Left lung (tissue), 10 donors: Measurements from ENCODE around the gene ALK. TPM values are rescaled to one million over a fixed set of nuclear protein-coding genes. Genes with fewer than 3 reads are reported as not detected.

Experiments
- ATAC-seq: fragments of 200-7000 bp; cut with Tn5 transposase; one replicate; pipeline ENCODE4 v1.9.1; 2020; ENCODE audit warnings: moderate library complexity
- DNase-seq, 4 donors: peaks; one replicate each; pipeline ENCODE4 v3.0.0-alpha.2; 2013 to 2020
- H3K27ac ChIP-seq, 2 donors: fragments of 200-600 bp; sonication (generic) in 1 of 2; one replicate each; pipeline versions ENCODE4 v1.5.0 to v1.8.0; 2020 to 2021
- H3K27me3 ChIP-seq, 2 donors: fragments of 200-600 bp; sonication (generic) in 1 of 2; one replicate each; pipeline versions ENCODE4 v1.5.0 to v1.8.0; 2020 to 2021
- H3K36me3 ChIP-seq, 2 donors: fragments of 200-600 bp; sonication (generic) in 1 of 2; one replicate each; pipeline versions ENCODE4 v1.5.0 to v1.8.0; 2020 to 2021
- H3K4me1 ChIP-seq, 2 donors: fragments of 200-600 bp; one replicate each; pipeline ENCODE4 v1.8.0; 2021
- H3K4me3 ChIP-seq, 2 donors: fragments of 200-600 bp; sonication (generic) in 1 of 2; one replicate each; pipeline versions ENCODE4 v1.5.0 to v1.8.0; 2020 to 2021; ENCODE audit warnings: mild to moderate bottlenecking in 1 of 2
- H3K9me3 ChIP-seq, 2 donors: fragments of 200-600 bp; sonication (generic) in 1 of 2; one replicate each; pipeline versions ENCODE4 v1.5.0 to v1.8.0; 2020 to 2021
- intact Hi-C, 2 donors: fragments of 100-400 bp; cut with DNase I; formaldehyde crosslinking; loops; one replicate each; pipeline versions ENCODE4 v1.11.2 to v1.14.2; 2022
- polyA plus RNA-seq, 6 donors: library from polyadenylated mRNA; unstranded; fragments of 120-200 nt; gene quantifications; one replicate each; pipeline ENCODE4 v1.2.1, GENCODE V29; 2013; ENCODE audit not compliant: insufficient read length in 6 of 6
- total RNA-seq, 2 donors: library from RNA; stranded (reverse); fragmentation: NEBNext Ultra II Directional; extraction: Animal tissue kit (Norgen Biotek cat#: 25700); gene quantifications; one replicate each; pipeline ENCODE4 v1.2.1, GENCODE V29; 2021
- TF ChIP-seq, protein P1 (sequence below), 2 donors: fragments of 200-600 bp; sonication (generic) in 1 of 2; IDR thresholded peaks; one replicate each; pipeline versions ENCODE4 v1.5.0 to v1.8.0; 2021; ENCODE audit warnings: antibody characterized with exemption in 2 of 2
- donor health status: DM: no; HTN: yes; CAD: no.
- donor health status: DM: no; HTN: no; CAD: no.

The ALK gene
- total and polyA plus RNA-seq, 8 donors, result 0.06 to 0.70 (median 0.12) TPM; not detected in 2

DNA sequence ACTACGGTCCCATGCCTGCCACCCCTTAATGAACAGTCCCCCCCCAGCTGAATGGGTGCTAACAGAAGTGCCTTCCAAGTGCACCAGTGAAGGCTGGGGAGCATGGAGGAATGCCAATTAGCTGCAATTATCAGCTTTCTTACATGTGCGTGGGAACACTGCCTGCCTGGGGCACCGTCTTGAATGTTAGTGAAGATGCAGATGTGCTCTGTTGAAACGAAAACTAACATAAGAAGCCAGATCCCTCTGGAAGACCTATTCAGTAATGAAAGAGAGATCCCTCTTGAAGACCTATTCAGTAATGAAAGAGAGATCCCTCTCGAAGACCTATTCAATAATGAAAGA, 651.6 kb downstream of the ALK start:
- ATAC-seq (no peak), DNase-seq (no peak)
- Histone ChIP-seq H3K36me3 (no peaks in the 10 kb centered on the region), H3K27me3 (no peaks in the 10 kb centered on the region), H3K9me3 (no peaks in the 10 kb centered on the region), H3K4me3 (no peak overlapping the region), H3K4me1 (no peaks in the 10 kb centered on the region), H3K27ac (no peak overlapping the region)
- TF ChIP-seq, protein P1, sequence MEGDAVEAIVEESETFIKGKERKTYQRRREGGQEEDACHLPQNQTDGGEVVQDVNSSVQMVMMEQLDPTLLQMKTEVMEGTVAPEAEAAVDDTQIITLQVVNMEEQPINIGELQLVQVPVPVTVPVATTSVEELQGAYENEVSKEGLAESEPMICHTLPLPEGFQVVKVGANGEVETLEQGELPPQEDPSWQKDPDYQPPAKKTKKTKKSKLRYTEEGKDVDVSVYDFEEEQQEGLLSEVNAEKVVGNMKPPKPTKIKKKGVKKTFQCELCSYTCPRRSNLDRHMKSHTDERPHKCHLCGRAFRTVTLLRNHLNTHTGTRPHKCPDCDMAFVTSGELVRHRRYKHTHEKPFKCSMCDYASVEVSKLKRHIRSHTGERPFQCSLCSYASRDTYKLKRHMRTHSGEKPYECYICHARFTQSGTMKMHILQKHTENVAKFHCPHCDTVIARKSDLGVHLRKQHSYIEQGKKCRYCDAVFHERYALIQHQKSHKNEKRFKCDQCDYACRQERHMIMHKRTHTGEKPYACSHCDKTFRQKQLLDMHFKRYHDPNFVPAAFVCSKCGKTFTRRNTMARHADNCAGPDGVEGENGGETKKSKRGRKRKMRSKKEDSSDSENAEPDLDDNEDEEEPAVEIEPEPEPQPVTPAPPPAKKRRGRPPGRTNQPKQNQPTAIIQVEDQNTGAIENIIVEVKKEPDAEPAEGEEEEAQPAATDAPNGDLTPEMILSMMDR (IDR thresholded peaks at IDR 0.05), result no peak
- intact Hi-C loops, result no loop called here

DNA sequence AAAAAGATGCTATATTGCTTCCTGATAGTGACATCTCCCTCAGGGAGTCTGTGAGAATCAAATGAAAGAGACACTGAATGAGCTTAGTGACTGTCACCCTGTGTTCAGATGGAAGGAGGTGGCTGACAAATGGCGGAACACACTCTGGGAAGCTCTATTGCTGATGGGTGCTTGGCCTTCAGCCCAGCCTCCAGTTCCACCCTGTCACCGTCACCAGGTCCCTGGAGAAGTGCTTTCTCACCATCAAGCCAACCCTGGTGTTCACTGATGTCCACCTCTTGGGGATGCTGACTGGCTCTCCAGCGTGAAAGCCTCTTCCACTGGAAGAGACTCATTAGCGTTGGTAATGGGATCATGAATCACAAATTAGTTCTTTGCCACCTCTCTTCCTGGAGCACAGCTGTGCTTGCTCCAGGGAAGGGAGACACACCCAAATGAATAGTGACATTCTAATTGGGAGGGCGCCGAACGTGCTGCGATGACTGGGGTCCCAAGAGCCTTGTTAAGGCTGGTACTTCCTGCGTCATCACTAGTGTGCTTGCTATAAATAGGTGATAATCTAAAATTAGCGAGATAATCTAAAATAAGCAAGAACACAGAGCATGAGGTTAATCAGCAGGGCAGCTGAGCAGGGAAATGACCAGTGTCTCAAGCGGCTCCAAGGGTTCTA, 652.2 kb downstream of the ALK start:
- H3K4me3 ChIP-seq, result no peak overlapping the region
- no peak for ATAC-seq
- H3K9me3 ChIP-seq, result no peaks in the 10 kb centered on the region
- DNase-seq, result no peak
- no peaks in the 10 kb centered on the region for H3K27me3 ChIP-seq
- TF ChIP-seq, protein P1 (IDR thresholded peaks at IDR 0.05), result no peak
- H3K36me3 ChIP-seq, result no peaks in the 10 kb centered on the region
- H3K27ac ChIP-seq, result no peak overlapping the region
- intact Hi-C loops, result no loop called here
- H3K4me1 ChIP-seq, result no peaks in the 10 kb centered on the region

DNA sequence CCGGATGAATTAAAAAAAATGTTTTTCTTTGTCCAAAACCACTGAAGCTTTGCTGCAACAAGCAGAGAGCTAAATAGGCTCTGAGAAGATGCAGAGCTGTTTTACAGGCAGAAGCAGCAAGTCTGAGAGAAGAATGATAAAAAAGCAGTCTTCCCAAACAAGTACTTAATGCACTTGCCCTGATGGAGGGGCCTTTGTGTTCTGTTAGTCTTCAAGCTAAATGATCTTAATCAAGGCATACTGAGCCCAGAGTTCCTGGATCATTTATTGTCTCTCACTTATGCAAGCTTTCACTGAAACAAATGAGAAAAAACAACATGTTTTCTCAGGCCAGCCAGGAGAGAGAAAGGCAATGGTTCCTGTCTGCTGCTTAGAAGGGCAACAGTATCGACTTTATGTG, 653.7 kb downstream of the ALK start:
- TF ChIP-seq, protein P1 (IDR thresholded peaks at IDR 0.05), result no peak
- DNase-seq, result no peak
- Histone ChIP-seq H3K4me3 (no peak overlapping the region), H3K27ac (no peak overlapping the region), H3K4me1 (no peaks in the 10 kb centered on the region), H3K9me3 (no peaks in the 10 kb centered on the region), H3K27me3 (peaks cover 0 to 3% of the 10 kb centered on the region in 2 donors), H3K36me3 (no peaks in the 10 kb centered on the region)
- ATAC-seq, result no peak
- intact Hi-C loops, result no loop called here

DNA sequence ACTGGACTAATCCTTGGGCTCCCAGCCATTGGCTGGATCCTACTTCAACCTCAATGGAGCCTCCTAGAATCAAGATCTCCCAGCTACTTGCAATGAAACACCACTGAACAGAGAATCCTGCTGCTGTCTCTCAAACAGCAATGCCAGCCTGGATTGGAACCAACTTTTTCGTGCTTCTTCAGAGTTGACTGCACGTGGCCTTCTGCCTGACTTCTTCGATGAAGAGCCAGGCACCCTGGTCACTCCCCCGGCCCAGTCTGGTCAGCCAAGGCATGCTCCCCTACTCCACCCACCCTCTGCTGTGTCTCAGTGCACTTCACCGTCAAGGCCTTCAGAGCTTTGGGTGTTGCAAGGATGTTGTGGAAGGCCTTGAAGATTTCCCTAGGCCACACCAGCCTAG, 657.5 kb downstream of the ALK start:
- H3K9me3 ChIP-seq, result no peaks in the 10 kb centered on the region
- no peak overlapping the region for H3K4me3 ChIP-seq
- peaks cover 0 to 14% of the 10 kb centered on the region in 2 donors for H3K27me3 ChIP-seq
- H3K4me1 ChIP-seq, result no peaks in the 10 kb centered on the region
- TF ChIP-seq, protein P1 (IDR thresholded peaks at IDR 0.05), result no peak
- DNase-seq (no peak), ATAC-seq (no peak)
- H3K36me3 ChIP-seq, result no peaks in the 10 kb centered on the region
- intact Hi-C loops, result no loop called here
- H3K27ac ChIP-seq, result no peak overlapping the region

DNA sequence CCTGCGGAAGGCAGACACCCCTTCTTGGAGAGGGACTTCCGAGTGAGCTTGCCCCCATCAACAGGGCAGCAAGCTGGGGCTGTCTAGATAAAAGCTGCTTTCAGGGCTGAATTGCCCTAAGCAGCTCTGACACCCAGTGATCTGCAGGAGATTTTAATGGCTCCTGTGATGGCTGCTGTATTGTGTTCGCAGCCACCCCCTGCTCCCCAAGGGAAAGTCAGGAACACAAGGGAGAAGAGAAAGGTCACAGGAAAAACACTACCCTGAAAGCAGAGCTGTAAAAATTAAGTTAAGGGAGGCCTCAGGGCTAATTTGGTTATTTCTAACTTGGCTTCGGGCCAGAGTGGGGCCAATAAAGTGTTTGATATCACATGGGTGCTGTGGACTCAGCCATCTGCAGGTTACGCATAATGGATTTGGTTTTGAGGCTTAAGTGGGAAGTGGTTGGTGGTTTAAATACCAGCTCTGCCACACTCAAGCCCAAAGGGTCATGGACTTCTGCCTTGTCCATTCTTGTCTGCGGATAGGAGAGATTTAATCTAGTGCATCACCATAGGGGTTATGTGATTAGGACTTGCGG, 658.6 kb downstream of the ALK start:
- ATAC-seq (no peak), DNase-seq (no peak)
- intact Hi-C loops, result no loop called here
- TF ChIP-seq, protein P1 (IDR thresholded peaks at IDR 0.05), result no peak
- Histone ChIP-seq H3K27me3 (peaks cover 0 to 18% of the 10 kb centered on the region in 2 donors), H3K27ac (no peak overlapping the region), H3K4me3 (no peak overlapping the region), H3K9me3 (no peaks in the 10 kb centered on the region), H3K4me1 (no peaks in the 10 kb centered on the region), H3K36me3 (no peaks in the 10 kb centered on the region)
